Stimulated activated CD4-positive, alpha-beta T cell treated with anti-CD3 and anti-CD28 coated beads, Interleukin-15, amount 100 ng/mL, for 1 hour (primary cell): ENCODE measurements around the gene FKBP14.
A peak's percentile ranks its signal among the peaks of the same experiment; 100 is the strongest.

Source experiments
- DNase-seq, 2 donors: peaks; one replicate each; pipeline ENCODE4 v3.0.0-alpha.2; 2020; ENCODE audit warnings: low read depth in 1 of 2, low spot score in 1 of 2

FKBP14 gene

DNA sequence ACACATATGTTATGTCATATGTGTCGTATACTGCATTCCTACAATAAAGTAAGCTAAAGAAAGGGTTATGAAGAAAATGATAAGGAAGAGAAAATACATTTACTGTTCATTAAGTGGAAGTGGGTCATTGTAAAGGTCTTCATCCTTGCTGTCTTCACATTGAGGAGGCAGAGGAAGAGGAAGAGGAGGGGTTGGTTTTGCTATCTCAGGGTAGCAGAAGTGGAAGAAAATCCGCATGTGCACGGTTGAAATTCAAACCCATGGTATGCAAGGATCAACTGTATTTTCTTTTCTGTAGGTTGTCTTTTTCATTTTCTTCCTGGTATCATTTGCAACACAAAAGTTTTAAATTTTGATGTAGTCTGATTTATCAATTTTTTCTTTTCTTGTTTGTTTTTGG lies 8.0 kb upstream of the FKBP14 start:
- no peak for DNase-seq

DNA sequence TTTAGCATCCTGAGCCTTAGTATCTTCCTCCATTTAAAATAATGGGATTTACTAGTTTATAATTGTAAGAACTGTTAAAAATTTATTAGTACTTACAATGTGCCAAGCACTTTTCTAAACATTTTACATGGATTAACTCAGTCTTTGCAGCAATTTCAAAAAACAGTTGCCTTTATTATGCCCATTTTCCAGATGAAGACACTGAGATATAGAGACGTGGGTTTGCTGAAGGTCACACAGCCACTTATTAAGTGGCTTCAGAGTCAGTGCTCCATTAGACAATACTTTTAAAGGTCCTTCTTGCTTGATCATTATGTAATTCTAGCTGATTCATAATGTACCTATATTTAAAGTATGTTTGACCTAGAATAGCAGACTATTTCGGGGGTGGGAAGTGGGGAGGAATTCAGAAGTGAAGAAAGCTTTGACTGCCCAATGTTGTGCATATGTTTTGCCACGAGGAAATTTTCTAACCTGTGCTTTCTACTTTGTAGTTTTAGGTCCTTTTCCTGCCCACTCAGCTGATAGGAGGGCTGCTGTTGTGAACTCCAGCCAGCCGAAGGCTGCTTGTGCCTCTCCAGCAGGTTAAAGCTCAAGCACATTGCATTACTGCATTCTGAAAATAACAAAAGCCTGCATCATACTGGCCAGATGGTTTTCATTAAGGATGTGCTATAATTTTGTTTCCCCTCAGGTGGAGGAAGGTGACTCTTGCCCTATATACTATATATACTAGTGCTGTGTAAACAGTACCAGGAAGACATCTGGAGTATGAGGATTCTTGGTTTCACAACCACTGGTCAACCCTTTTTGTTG lies 6.0 kb upstream of the FKBP14 start:
- no peak for DNase-seq

DNA sequence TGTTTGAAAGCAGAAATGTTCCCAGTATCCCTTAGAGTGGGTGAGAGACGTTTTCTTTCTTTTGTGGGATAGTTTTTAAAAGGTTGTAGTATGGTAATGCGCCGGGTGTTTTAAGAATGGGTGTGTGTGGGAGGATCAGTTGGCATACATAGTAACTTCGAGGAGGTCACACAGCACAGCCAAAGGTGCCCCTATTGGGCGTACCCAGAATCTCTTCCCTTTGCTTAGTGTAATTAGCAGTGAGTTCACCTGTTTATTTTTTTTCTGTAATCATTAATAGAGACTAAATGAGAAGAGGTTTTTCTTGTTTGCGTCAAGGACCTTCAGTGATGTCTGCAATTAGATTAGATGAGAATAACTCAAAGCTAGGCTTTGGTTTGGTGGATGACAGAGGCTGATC lies 3.2 kb upstream of the FKBP14 start:
- no peak for DNase-seq

GRCh38 chr7:30028749-30029635 lies 2.5 kb upstream of the FKBP14 start:
- no peak for DNase-seq

GRCh38 chr7:30028216-30028748 lies 1.8 kb upstream of the FKBP14 start, which contains the start of gene PLEKHA8:
Gene PLEKHA8 (plus strand): TSS chr7:30028412. CDS start chr7:30028763, 351 bp downstream.
- peak; percentile 79 to 92 for DNase-seq

GRCh38 chr7:30027740-30028215 lies 1.3 kb upstream of the FKBP14 start:
- no peak for DNase-seq

GRCh38 chr7:30027065-30027456 lies 559 bp upstream of the FKBP14 start:
- DNase-seq, result no peak

GRCh38 chr7:30023524-30023923 lies 3.0 kb downstream of the FKBP14 start:
- DNase-seq, result no peak

- DNase-seq, result no peak
Measured at GRCh38 chr7:30022991-30023390, 3.5 kb downstream of the FKBP14 start.

DNA sequence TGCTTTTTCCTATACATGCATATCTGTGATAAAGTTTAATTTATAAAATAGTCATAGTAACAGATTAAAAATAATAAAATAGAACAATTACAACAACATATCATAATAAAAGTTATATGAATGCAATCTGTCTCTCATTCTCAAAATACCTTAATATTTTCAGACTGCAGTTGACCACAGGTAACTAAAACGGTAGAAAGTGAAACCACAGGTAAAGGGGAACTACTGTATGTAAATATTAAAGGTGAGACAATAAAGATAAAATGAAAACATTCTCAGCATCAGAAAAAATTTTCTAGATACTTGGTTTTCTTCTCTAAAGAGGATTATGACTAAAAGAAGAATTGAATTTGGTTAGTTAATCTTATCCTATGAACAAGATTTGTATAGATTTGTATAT lies 6.0 kb downstream of the FKBP14 start:
- no peak for DNase-seq

GRCh38 chr7:30019960-30020359 lies 6.5 kb downstream of the FKBP14 start:
- no peak for DNase-seq

- DNase-seq, result no peak
Measured at GRCh38 chr7:30019387-30019786, 7.1 kb downstream of the FKBP14 start.

- DNase-seq, result no peak
Measured at GRCh38 chr7:30018451-30018850, 8.1 kb downstream of the FKBP14 start.

- no peak for DNase-seq
Measured at GRCh38 chr7:30012757-30013156, 13.7 kb downstream of the FKBP14 start.

DNA sequence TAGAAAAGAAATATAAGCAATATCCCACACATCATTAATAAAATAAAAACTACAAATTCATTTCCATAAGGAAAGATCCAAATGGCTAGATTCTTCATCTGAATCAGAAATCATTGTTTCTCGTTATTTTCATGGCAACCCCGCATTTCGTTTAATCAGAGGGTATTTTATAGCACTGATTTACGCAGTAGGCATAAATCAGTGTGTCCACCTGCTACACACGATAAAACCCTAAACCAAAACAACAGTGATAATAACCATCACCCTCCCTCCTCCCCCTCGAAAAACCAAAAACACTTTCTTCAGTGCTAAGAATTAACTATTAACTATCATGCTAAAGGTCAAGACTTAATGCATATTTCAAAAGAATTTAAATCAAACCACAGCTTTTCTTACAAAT lies 16.5 kb downstream of the FKBP14 start:
- no peak for DNase-seq

DNA sequence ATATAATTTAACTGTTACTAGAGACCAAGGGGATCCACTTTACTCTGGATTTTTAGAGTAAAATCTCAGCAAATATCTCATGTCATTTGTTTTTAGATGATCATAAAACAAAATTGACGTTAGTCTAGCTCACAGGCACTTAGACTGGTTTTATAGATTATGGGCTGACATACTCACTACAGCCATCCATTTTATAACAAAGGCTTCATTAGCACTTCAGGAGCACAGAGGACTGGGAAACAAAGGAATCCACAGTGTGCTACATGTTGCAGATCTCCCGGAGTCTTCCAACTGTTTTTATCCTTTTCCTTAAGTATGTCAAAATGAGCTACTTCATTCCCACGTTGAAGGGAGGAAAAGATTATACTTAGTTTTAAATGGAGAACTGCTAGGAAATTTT lies 21.0 kb downstream of the FKBP14 start:
- DNase-seq, result no peak

DNA sequence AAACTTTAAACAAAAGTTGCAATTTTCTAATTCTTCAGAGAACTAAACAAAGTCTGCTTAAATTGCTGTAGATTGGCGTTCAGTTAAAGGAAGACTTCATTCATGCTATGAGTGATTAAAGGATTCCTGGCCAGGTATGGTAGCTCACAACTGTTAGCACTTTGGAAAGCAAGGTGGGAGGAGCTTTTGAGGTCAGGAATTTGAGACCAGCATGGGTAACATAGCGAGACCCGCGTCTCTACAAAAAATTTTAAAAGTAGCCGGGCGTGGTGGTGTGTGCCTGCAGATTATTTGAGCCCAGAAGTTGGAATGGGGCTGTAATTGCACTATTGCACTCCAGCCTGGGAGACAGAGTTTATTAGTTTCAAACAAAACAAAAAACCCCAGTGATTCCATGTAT lies 23.4 kb downstream of the FKBP14 start:
- no peak for DNase-seq

DNA sequence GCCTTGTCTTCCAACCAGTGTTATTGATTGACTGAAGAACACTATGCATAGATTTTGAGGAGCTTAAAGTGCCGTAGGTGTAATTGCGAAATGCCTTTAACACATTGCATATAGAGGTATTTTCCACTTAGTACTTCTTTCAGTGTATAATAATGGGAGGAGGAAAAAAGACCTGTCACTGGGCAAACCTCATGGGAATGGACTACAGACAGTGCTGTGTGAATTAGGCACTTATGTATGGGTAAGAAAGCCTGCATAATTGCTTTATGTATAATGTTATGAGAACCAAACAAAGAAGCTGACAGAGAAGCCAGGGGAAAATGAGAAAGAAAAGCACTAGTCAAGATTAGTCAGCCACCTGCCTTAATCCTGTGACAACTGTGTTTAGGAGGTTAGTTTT lies 24.5 kb downstream of the FKBP14 start:
- DNase-seq, result no peak

DNA sequence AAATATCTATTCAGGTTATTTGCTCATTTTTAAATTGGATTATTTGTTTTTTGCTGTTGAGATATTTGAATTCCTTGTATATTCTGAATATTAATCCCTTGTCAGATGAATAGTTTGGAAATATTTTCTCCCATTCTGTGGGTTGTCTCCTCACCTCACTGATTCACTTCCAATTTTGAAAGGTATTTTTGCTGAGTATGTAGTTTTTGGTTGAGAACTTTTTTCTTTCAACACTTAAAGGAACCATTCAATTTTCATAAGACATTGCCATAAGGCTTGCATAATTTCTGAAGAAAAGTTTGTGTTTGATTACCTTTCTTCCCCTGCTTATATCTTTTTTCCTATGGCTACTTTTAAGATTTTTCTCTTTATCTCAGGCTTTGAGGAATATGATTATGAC lies 28.0 kb downstream of the FKBP14 start:
- DNase-seq, result no peak

DNA sequence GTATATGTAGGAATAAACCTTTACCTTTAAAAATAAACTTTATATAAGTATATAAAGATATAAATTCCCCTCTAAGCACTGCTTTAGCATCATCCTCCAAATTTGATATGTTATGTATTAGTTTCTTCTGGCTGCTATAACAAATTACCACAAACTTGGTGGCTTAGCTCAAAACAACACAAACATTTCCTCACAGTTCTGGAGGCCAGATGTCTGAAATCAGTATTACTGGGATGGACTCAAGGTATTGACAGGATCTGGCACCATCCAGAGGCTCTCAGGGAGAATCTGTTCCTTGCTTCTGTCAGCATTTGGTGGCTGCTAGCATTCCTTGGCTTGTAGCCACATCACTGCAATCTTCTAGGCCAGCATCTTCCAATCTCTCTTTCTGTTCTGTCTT lies 30.2 kb downstream of the FKBP14 start:
- no peak for DNase-seq

DNA sequence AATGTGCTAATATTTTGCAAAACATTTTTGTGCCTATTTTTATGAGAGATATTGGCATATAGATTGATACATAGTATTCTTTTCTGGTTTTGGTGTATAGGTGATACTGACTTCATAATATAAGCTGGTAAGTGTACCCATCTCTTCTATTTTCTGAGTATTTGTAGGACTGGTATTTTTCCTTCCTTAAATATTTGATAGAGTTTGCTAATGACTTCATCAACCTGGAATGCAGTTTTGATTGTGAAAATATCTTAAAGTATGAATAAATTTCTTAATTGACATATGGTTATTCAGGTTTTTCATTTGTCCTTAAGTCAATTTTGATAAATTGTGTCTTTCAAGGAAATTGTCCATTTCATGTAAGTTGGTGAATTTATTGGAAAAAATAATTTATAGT lies 30.9 kb downstream of the FKBP14 start:
- no peak for DNase-seq

DNA sequence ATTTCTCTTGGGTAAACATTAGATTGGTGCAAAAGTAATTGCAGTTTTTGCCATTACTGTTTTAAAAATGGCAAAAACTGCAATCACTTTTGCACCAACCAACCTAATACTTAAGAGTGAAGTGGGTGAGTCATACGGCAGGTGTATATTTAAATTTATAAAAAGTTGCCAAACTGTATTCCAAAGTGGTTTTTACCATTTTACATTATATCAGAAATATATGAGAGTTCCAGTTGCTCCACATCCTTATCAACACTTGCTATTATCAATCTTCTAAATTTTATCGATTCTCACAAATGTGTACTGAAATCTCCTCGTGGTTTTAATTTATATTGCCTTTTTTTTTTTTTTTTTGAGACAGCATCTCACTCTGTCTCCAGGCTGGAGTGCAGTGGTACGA lies 33.4 kb downstream of the FKBP14 start:
- no peak for DNase-seq
